Measurements from ENCODE around the gene APC. TPM values are rescaled to one million over a fixed set of nuclear protein-coding genes. Genes with fewer than 3 reads are reported as not detected.
"Not testable (repeated sequence)": the region's sequence is repeated elsewhere in the genome, so short reads cannot be mapped to it uniquely, and the experiment has no call there.

The APC gene
- total RNA-seq, 2 experiments from 2014 or later: 23.9 to 24.8 TPM

DNA sequence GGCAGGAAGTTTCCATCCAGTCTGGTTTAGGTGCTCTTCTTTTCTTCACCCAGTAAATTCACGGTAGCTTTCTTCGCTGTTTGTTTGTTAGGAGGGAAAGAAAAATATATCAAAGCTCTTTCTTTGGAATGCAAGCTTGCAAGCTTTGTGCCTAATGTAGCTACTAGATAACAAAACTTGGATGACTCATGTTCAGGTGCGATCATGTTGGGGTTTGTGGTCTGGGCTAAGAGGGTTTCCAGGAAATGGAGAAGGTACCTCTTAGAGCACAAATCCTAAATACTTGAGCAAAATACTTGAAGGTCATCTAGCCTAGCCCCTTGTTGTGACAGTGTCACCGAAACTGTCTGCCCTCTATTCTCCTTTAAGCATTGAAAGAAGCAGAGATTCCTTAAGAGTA, 141.1 kb downstream of the APC start:
- POLR2A ChIA-PET: no interaction called here
- CTCF ChIA-PET: no interaction called here

DNA sequence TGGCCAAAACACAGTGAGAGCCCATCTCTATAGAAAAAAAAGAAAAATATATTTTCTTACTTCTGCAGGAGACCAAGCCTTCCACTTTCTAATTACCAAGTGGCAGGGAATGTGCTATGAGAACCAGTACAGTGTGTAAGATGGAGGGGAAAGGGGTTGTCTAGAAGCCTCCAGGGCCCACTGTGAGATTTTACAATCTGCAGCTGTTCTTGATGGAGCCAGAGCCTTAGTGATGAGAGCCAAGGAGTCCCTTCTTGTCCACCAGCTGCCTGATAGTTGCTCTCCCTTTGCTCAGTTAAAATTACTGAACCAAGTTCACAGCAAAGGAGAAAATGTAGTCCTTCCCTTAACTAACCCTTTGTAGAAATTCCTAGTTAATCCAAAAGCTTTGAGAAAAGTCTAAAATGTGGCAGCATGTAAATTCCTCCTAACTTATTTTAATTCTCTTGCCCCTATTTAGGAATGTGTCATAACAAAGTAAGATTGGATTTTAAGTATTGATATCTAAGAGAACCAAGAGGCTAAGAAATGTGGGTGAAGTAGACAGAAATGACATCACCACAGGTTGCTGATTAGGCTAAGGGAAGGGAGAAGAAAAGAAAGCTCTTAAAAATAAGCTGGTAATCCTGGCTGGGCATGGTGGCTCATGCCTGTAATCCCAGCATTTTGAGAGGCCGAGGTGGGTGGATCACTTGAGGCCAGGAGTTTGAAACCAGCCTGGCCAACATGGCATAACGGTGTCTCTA, 142.7 kb downstream of the APC start:
- ChIA-PET POLR2A (no interaction called here), CTCF (interaction anchor here (1.5 kb wide), 1 partner anchor 32 kb away, joined by 4 read pairs; no protein-coding TSS in a partner anchor)

DNA sequence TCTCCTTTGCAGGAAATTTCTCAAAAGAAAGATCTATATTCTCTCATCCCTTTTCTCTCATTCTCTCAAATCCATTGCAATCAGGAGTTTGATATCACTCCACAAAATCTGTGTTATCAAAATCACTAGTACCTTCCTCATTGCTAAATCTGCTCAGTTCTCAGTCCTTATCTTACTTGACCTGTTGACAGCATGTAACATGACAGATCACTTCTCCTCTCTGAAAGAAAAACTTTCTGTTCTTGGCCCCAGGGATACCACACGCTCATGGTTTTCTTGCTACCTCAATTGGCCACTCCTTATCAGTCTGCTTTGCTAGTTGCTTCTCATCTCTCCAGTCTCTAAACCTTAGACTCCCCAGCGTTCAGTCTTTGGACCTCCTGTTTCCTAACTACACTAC, 145.5 kb downstream of the APC start:
- ChIA-PET POLR2A (no interaction called here), CTCF (no interaction called here)

DNA sequence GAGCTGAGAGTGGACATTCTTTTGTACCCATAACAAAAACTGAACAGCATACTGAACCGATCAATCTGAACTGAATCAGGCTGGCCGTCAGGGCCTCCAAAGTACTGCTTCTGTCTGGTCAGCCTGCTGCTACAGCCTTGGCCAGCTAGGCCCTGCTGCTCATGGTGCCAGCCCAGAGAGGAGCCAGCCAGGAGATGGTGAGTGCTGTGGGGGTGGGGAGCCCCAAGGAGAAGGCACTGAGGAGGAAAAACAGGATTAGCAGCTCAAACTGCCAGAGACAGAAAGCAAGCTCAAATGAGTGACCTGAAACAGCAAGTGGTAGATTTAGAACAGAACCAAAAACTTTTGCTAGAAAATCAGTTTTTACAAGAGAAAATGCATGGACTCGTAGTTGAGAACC, 147.3 kb downstream of the APC start:
- CTCF ChIA-PET: no interaction called here
- POLR2A ChIA-PET: interaction anchor here (1.1 kb wide), 1 partner anchor 23 kb away, joined by 3 read pairs; no protein-coding TSS in a partner anchor

DNA sequence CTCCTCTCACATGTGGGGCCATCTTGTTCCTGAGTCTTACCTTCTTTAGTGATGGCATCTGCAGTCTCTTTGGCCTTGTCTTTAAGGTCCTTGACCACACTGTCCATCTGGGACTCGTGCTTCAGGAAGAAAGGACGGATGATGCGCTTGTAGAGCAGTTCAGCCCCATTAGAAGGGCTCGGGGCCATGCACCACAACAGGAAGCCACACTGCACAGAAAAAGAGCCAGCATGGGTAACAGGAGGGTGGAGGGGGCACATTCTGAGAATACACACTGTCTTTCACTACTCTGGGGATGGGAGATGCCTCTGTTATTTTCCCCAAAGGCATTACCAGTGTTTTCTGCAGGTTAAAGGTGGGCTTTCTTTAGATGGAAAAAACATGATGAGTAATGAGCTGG, 149.3 kb downstream of the APC start:
- ChIA-PET POLR2A (interaction anchor here (1.2 kb wide), 1 partner anchor 19 kb away, joined by 4 read pairs; no protein-coding TSS in a partner anchor), CTCF (interaction anchor here (1.8 kb wide), 1 partner anchor 34 kb away, joined by 4 read pairs; no protein-coding TSS in a partner anchor)

DNA sequence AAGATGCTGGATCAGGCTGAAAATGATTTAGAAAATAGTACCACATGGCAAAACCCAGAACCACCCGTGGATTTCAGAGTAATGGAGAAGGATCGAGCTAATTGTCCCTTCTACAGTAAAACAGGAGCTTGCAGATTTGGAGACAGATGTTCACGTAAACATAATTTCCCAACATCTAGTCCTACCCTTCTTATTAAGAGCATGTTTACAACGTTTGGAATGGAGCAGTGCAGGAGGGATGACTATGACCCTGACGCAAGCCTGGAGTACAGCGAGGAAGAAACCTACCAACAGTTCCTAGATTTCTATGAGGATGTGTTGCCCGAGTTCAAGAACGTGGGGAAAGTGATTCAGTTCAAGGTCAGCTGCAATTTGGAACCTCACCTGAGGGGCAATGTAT, 154.4 kb downstream of the APC start:
- CTCF ChIA-PET: not testable (repeated sequence)

DNA sequence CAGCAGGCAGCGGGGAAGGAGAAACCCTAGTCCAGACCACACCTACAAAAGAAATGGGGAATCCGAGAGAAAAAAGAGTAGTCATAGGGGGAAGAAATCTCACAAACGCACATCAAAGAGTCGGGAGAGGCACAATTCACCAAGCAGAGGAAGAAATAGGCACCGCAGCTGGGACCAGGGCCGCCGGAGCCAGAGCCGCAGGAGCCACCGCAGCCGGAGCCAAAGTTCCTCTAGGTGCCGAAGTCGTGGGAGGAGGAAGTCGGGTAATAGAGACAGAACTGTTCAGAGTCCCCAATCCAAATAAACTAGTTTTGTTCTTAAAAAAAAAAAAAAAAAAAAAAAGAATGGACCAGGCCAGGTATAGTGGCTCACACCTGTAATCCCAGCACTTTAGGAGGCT, 155.1 kb downstream of the APC start:
- ChIA-PET POLR2A (no interaction called here), CTCF (interaction anchor here (0.7 kb wide), 1 partner anchor 398 kb away, joined by 4 read pairs; no protein-coding TSS in a partner anchor)

More for the DNA sequence above, 154.4 kb downstream of the APC start:
- POLR2A ChIA-PET: not testable (repeated sequence)

DNA sequence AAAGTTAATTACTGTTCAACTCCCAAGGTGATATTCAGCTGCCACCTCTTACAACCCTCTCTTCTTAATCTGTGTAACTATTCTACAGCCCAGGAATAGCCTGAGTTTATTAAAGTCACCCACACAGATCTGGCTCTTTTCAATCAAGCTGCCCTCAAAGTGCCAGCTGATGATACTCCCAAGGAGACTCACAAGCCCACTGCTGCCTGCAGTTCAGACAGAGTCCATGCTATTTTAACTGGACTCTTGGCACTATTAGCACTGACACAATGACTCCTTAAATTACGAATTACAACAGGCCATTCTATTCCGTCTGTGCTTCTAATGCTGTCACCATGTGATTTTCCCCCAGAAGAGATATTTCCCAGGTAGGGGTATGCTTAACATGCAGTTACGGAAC, 158.0 kb downstream of the APC start:
- ChIA-PET CTCF (no interaction called here), POLR2A (no interaction called here)

Other genes with a start within 250 kb of the APC start
- gene SRP19, start 123.4 kb downstream of the APC start, total RNA-seq: 10 to 100 TPM; 60.9 to 66.5 TPM
- gene REEP5, start 184.3 kb downstream of the APC start, total RNA-seq: 10 to 100 TPM; 70.2 to 70.7 TPM
- 10 to 100 TPM; 63.6 to 64.0 TPM for gene DCP2, start 238.9 kb downstream of the APC start, total RNA-seq